Measurements from ENCODE around the gene STAT5A.

GRCh38 chr17:42246515-42246914 is 41.8 kb upstream of the STAT5A start:
- no peak for TF ChIP-seq CTCF (IDR thresholded peaks at IDR 0.05)
- TF ChIP-seq POLR2A (IDR thresholded peaks at IDR 0.05) = no peak
